CD4-positive, alpha-beta T cell (primary cell): Measurements from ENCODE around the gene DISP2. TPM values are rescaled to one million over a fixed set of nuclear protein-coding genes. Genes with fewer than 3 reads are reported as not detected.

ENCODE experiments used
- ATAC-seq: fragments of 200-7000 bp; cut with Tn5 transposase; one replicate; pipeline ENCODE4 v1.10.0; 2022; ENCODE audit warnings: mild to moderate bottlenecking; ENCODE audit not compliant: poor library complexity
- CTCF ChIA-PET: fragments of 350-600 bp; sonication (Branson Sonifier 250); formaldehyde crosslinking; loops from one replicate; lab custom pipeline; 2021; ENCODE audit warnings: antibody characterized with exemption, inconsistent platforms; lab: Charles Lee
- POLR2A ChIA-PET: fragments of 350-600 bp; sonication (Branson Sonifier 250); formaldehyde crosslinking; loops from one replicate; lab custom pipeline; 2021; ENCODE audit warnings: antibody characterized with exemption, inconsistent platforms; lab: Charles Lee
- DNase-seq, 14 experiments: peaks; one replicate each; pipeline ENCODE4 v3.0.0-alpha.2; 2013 to 2020; ENCODE audit warnings: mixed read lengths in 2 of 14
- H3K27ac ChIP-seq, 2 donors: one replicate each; pipeline versions ENCODE4 v1.5.1 to v1.7.0; 2013; ENCODE audit warnings: low read length in 2 of 2, low read depth in 1 of 2, mild to moderate bottlenecking in 1 of 2
- H3K27me3 ChIP-seq, 2 experiments: 1 replicate in 1 of 2; 2 replicates in 1 of 2; pipeline versions ENCODE4 v1.6.1 to v1.7.0; 2013; ENCODE audit warnings: low read length in 2 of 2, control low read depth in 1 of 2, mild to moderate bottlenecking in 1 of 2, moderate library complexity in 1 of 2; ENCODE audit not compliant: insufficient read depth in 2 of 2, control insufficient read depth in 1 of 2
- H3K36me3 ChIP-seq: one replicate; pipeline ENCODE4 v1.6.1; 2013; ENCODE audit warnings: low read length, control low read depth; ENCODE audit not compliant: insufficient read depth
- H3K4me1 ChIP-seq: one replicate; pipeline ENCODE4 v1.6.1; 2013; ENCODE audit warnings: low read length, control low read depth; ENCODE audit not compliant: insufficient read depth
- H3K4me3 ChIP-seq: one replicate; pipeline ENCODE4 v1.5.1; 2013; ENCODE audit warnings: mild to moderate bottlenecking, low read length, moderate library complexity
- H3K9me3 ChIP-seq, 2 experiments: 1 replicate in 1 of 2; 2 replicates in 1 of 2; pipeline versions ENCODE4 v1.6.1 to v1.7.0; 2013; ENCODE audit warnings: low read length in 2 of 2, mild to moderate bottlenecking in 2 of 2, control low read depth in 1 of 2, moderate library complexity in 1 of 2; ENCODE audit not compliant: control insufficient read depth in 1 of 2, insufficient read depth in 1 of 2
- H3K27ac Mint-ChIP-seq: one replicate; pipeline ENCODE4 v1.8.0; 2020; ENCODE audit warnings: mixed read lengths
- H3K27me3 Mint-ChIP-seq: one replicate; pipeline ENCODE4 v1.8.0; 2021; ENCODE audit warnings: mixed read lengths
- H3K36me3 Mint-ChIP-seq: one replicate; pipeline ENCODE4 v1.8.0; 2021; ENCODE audit warnings: low read depth, mixed read lengths
- H3K4me1 Mint-ChIP-seq: one replicate; pipeline ENCODE4 v1.8.0; 2021; ENCODE audit warnings: low read depth, mixed read lengths
- H3K4me3 Mint-ChIP-seq: one replicate; pipeline ENCODE4 v1.8.0; 2020; ENCODE audit warnings: mild to moderate bottlenecking, mixed read lengths
- H3K9me3 Mint-ChIP-seq: one replicate; pipeline ENCODE4 v1.8.0; 2020; ENCODE audit warnings: mixed read lengths
- intact Hi-C, 2 experiments: fragments of 100-400 bp; cut with DNase I in 1 of 2; cut with micrococcal nuclease in 1 of 2; formaldehyde crosslinking; loops; one replicate each; pipeline versions ENCODE4 v1.15.1 to v1.9.0; 2023 to 2025; cut with DNase I, micrococcal nuclease
- total RNA-seq, 174 experiments: library from RNA in 2 of 174; stranded (reverse) in 2 of 174; gene quantifications; one replicate each; pipeline ENCODE4 v1.2.3 and lab custom pipeline; 2021 to 2026
- TF ChIP-seq, protein P1 (sequence below): fragments of 200-600 bp; IDR thresholded peaks from one replicate; pipeline ENCODE4 v1.8.0; 2022; ENCODE audit warnings: antibody characterized with exemption, mild to moderate bottlenecking

Gene DISP2
- total RNA-seq, 2 experiments from 2014 or later, result 0.03 to 0.06 TPM

DNA sequence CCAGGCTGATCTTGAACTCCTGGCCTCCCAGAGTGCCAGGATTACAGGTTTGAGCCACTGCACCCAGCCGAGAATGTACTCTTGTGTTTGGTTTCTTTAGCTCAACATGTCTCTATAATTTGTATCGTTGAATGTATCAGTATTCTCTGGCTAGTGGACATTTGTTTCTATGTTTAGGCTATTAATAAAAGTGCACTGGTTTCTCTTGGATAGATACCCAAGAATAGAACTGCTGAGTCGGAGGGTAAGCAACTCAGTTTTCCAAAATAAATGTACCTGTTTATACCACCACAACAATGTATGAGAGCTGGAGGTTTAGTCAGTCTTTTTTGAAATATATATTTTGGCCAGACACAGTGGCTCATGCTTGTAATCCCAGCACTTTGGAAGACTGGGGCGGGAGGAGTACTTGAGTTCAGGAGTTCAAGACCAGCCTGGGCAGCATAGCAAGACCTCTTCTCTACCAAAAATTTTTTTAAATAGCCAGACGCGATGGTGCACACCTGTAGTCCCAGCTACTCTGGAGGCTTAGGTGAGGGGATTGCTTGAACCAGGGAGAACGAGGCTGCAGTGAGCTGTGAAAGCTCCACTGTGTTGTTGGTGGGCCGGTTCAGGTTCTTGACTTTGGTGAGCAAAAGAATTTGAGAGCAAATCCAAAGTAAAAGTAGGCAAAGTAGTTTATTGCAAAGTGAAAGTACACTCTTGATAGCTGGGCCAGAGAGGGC, 39.8 kb downstream of the DISP2 start:
- H3K9me3 Mint-ChIP-seq, result no peaks in the 10 kb centered on the region
- peaks cover 18% of the 10 kb centered on the region for H3K4me1 Mint-ChIP-seq
- no peaks in the 10 kb centered on the region for H3K27me3 ChIP-seq
- CTCF ChIA-PET, result interaction anchor here (0.6 kb wide), 1 partner anchor 303 kb away, joined by 3 read pairs; no protein-coding TSS in a partner anchor
- peaks cover 17% of the 10 kb centered on the region for H3K36me3 Mint-ChIP-seq
- H3K27ac ChIP-seq, result no peak overlapping the region
- H3K4me3 ChIP-seq, result no peak overlapping the region
- TF ChIP-seq, protein P1, sequence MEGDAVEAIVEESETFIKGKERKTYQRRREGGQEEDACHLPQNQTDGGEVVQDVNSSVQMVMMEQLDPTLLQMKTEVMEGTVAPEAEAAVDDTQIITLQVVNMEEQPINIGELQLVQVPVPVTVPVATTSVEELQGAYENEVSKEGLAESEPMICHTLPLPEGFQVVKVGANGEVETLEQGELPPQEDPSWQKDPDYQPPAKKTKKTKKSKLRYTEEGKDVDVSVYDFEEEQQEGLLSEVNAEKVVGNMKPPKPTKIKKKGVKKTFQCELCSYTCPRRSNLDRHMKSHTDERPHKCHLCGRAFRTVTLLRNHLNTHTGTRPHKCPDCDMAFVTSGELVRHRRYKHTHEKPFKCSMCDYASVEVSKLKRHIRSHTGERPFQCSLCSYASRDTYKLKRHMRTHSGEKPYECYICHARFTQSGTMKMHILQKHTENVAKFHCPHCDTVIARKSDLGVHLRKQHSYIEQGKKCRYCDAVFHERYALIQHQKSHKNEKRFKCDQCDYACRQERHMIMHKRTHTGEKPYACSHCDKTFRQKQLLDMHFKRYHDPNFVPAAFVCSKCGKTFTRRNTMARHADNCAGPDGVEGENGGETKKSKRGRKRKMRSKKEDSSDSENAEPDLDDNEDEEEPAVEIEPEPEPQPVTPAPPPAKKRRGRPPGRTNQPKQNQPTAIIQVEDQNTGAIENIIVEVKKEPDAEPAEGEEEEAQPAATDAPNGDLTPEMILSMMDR, result no peak
- H3K4me3 Mint-ChIP-seq, result peak overlapping the region; percentile 47
- intact Hi-C loops, result no loop called here
- H3K4me1 ChIP-seq, result peaks cover 9% of the 10 kb centered on the region
- H3K27ac Mint-ChIP-seq, result peak overlapping the region; percentile 31
- H3K36me3 ChIP-seq, result peaks cover 10% of the 10 kb centered on the region
- ATAC-seq (no peak), DNase-seq (no peak)
- POLR2A ChIA-PET, result interaction anchor here (1.5 to 2.6 kb wide), 3 partner anchors 8 to 29 kb away, joined by 3 to 11 read pairs (median 9); partner anchors contain the start of genes IVD and KNSTRN
- H3K9me3 ChIP-seq, result no peaks in the 10 kb centered on the region
- no peaks in the 10 kb centered on the region for H3K27me3 Mint-ChIP-seq

DNA sequence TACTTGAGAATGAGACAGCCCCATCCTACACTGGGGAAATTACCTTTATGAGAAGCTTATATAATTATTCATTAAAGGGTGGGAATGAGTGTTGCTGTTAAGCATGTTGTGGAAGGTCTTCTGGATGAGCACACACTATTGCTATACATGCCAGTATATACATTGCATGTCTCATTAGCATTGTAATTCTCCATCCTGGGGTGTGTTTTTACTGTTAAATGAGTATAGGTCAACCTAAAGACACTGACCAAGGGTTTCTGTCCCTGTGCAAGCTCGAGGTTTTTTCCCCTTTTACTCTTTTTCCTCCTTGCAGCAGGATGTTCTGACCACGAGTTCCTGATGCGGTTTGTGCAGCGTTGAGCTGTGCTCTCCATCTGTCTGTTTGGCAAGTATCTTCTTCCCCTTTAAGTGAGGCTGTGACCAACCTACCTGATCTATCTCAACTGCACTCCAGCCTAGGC, 40.4 kb downstream of the DISP2 start:
- ChIA-PET CTCF (no interaction called here), POLR2A (interaction anchor here (1.5 to 2.6 kb wide), 3 partner anchors 8 to 30 kb away, joined by 3 to 11 read pairs (median 9); partner anchors contain the start of genes IVD and KNSTRN)
- Mint-ChIP-seq H3K27ac (peak overlapping the region; percentile 31), H3K4me3 (peak overlapping the region; percentile 47), H3K36me3 (peaks cover 11% of the 10 kb centered on the region), H3K9me3 (no peaks in the 10 kb centered on the region), H3K4me1 (peaks cover 18% of the 10 kb centered on the region), H3K27me3 (no peaks in the 10 kb centered on the region)
- H3K4me1 ChIP-seq, result peaks cover 9% of the 10 kb centered on the region
- DNase-seq (peak in 4 of 14 experiments; percentile 27 to 54 (median 42)), ATAC-seq (peak; percentile 71)
- intact Hi-C loops, result no loop called here
- H3K27me3 ChIP-seq, result no peaks in the 10 kb centered on the region
- H3K36me3 ChIP-seq, result peaks cover 5% of the 10 kb centered on the region
- H3K27ac ChIP-seq, result no peak overlapping the region
- H3K4me3 ChIP-seq, result no peak overlapping the region
- TF ChIP-seq, protein P1, result no peak
- H3K9me3 ChIP-seq, result no peaks in the 10 kb centered on the region

DNA sequence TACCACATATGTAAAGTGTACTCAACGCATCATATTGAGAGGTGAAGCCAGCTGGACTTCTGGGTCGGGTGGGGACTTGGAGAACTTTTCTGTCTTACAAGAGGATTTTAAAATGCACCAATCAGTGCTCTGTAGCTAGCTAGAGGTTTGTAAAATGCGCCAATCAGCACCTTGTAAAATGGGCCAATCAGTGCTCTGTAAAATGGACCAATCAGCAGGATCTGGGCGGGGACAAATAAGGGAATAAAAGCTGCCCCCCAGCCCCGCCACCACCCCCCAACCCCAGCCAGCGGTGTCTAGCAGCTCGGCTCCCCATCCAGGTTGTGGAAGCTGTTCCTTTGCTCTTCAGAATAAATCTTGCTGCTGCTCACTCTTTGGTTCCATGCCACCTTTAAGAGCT, 41.4 kb downstream of the DISP2 start:
- Mint-ChIP-seq H3K4me3 (no peak overlapping the region), H3K27me3 (no peaks in the 10 kb centered on the region), H3K36me3 (peaks cover 6% of the 10 kb centered on the region), H3K27ac (no peak overlapping the region), H3K9me3 (no peaks in the 10 kb centered on the region), H3K4me1 (peaks cover 22% of the 10 kb centered on the region)
- DNase-seq, result no peak
- H3K4me3 ChIP-seq, result no peak overlapping the region
- intact Hi-C loops, result no loop called here
- H3K36me3 ChIP-seq, result no peaks in the 10 kb centered on the region
- H3K9me3 ChIP-seq, result no peaks in the 10 kb centered on the region
- no peak overlapping the region for H3K27ac ChIP-seq
- H3K27me3 ChIP-seq, result no peaks in the 10 kb centered on the region
- CTCF ChIA-PET, result no interaction called here
- ATAC-seq, result no peak
- peaks cover 9% of the 10 kb centered on the region for H3K4me1 ChIP-seq
- TF ChIP-seq, protein P1, result no peak
- POLR2A ChIA-PET, result interaction anchor here (1.5 to 2.6 kb wide), 2 partner anchors 16 to 31 kb away, joined by 3 to 9 read pairs; partner anchors contain the start of gene KNSTRN
